GM21447 (cell line): Measurements from ENCODE around the gene MPP7.

Experiments used
- ATAC-seq: cut with Tn5 transposase; IDR thresholded peaks from one replicate; pipeline ENCODE4 v1.9.1; 2021; ENCODE audit not compliant: unreplicated experiment

Gene MPP7

DNA sequence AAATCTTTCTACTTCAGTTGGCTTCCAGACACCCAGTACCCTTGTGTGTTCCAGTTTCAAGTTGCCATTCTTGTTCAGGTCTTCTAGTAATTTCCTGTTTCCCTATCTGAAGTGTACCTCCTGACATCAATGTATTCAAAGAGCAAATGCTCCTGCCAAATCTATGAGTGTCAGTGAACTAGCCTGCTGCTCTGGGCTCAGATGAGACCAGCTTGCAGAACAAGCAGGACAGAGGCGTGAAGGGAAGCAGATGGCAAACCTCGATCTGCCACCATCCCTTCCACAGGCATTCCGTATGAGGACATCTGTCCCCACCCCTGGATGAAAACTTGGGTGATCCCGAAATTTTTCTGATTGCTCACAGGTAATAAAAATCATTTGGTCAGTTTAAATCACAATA, 4.4 kb upstream of the MPP7 start:
- ATAC-seq: no peak

DNA sequence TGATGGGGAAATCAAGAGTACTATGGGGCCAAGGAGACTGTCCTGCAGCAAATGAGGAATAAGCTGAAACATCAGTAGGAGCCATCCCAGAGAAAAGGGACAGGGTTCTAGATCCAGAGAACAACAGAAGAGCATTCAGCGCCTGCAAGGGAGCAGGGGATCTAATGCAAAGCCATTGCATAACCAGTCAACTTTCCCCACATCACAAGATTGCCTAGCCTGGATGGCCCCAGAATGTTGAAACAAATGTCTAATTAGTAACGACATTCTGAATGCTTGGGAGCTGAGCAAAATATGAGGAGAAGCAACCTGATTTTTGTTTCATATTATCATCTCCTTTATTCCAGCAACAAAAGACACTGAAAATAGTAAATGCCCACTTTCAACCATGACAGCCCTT, 2.7 kb upstream of the MPP7 start:
- ATAC-seq: no peak

DNA sequence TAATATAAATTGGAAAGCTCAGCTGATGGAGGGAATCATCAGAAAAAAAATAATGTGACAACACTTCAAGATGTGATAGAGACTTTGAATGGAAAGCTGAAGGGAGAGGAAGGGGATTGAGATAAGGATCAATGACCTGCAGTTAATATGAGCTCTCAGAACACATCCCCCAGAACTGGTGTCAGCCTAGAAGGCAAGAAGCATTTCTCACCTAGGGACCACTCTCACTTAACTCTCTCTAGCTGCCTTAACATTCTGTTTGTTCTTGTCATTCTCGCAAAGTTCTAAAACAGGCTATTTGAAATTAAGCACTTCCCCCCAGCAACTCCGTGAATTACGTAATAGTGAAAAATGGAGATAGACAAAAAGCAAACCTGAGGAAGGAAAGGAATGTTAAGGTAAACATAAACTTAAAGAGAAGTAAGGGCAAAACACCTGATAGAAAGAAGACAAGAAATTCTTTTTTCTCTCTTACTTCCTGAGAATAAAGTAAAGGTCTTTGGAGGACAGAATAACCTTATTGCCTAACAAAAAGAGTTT, 1.2 kb upstream of the MPP7 start:
- no peak for ATAC-seq

DNA sequence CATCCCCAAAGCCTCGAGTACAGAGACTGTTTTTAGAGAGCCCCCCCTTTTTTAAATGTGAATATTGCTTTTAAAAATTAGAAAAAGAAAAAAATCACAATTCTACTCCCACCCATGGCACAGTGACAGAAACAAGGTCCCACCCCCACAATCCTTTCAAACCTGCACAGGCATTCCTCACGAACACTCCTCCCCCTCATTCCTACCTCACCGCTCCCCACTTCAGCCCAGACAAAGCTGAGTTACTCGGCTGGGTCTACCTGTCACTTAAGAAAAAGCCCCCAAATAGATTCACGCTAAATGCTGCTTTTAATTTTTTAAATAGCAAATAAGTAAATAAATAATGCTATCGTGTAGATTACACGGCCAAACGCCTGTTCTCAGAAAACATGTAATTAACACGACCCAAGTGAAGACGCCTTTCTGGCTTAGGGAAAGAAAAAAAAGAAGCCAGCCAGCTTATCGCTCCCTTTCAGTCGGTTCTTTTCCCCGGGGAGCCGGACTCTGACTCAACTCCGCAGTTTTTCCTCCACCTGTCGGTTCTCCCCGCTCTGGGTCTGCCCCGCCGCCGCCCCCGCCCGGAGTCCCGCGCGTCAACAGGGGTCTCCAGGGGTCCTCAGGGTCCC, 739 bp downstream of the MPP7 start:
- ATAC-seq: no peak

DNA sequence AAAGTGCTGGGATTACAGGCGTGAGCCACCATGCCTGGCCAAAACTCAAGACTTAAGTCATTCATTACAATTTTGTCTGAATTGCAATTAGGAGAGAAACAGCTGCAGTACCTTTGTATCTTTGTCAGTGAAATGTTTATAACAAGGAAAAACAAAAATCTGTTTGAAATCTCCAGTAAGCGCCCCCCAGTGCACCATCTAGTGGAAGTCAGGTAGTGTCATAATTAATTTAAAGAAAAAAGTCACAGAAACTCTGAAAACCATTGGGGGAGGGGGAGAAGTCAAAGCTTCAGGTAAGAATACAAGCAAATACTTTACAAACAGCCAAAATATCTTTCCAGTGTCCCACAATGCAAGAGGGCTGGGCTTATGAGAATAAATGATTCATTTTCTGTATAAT, 2.8 kb downstream of the MPP7 start:
- ATAC-seq: no peak

DNA sequence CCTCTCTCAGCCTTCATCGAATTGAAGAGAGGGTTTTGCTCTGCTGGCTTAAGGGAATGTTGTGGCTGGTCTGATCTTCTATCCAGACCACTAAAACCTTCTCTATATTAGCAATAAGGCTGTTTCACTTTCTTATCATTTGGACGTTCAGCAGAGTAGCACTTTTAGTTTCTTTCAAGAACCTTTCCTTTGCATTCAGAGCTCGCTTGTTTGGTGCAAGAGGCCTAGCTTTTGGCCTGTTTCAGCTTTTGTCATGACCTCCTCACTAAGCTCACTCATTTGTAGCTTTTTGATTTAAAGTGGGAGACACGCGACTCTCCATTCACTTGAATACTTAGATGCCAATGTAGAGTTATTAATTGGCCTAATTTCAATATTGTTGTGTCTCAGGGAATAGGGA, 3.9 kb downstream of the MPP7 start:
- ATAC-seq: no peak

DNA sequence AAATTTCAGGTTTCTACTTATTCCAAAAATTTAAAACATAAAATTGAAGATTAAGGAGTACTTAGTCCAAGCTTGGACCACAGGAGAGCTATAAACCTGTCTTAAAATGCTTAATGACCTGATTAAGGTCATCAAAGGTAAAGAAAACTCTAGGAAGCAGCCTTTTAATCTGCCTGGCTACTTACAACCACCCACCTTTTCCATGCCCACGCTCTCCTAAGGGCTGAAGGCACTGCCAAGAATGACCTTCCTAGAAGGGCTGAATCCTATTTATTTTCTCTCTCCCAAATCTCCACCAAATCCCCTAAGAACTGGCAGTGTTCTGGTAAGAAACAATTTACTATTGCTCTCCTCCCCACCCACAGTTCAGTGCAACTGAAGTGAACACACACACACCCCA, 6.8 kb downstream of the MPP7 start:
- ATAC-seq: no peak

DNA sequence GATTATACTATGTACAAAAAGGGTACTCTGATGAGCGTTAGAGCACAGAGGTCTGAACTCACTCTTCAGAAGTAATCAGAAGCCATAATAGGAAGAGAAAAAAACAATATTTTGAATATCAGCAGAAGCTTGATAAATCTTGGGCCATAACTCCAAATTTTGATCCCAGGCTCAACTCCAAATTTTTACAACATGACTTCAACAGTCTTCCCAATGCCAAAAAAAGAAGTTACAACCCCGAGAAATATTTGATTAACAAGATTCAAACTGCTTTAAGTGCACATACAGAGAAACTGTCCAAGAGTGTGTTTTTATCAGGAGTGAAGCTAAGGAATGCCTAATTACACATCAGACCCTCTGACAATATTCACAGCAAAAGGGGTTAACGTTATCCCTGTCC, 7.5 kb downstream of the MPP7 start:
- no peak for ATAC-seq

DNA sequence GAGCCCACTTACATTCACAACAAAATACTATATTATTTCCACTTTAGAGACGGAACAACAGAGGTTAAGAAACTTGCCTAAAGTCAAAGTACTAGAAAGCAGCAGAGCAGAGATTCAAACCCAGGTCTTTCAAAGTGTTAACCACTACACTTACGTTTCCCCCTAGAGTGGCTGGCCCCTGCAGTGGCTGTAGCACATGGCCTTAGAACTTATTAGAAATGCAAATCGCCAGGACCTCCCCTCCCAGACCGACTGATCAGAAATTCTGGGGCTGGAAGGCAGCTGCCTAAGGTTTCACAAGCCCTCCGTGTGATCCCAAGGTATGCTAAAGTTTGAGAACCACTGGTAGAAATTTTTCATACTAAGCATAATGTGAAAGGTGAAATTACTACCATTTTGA, 8.1 kb downstream of the MPP7 start:
- ATAC-seq: no peak

DNA sequence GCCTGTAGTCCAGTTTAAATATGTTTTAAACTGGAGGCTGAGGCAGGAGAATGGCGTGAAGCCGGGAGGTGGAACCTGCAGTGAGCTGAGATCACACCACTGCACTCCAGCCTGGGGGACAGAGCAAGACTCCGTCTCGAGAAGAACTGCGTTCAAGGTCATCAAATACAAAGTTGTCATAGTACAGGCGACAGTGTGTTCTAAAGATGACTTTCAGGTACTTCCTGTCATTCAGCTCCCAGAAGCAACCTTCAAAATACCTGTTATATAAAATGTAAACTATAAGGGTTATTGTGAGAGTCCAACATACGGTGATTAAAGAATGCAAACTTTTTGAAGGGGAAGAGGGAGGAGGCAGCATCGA, 8.7 kb downstream of the MPP7 start:
- no peak for ATAC-seq

DNA sequence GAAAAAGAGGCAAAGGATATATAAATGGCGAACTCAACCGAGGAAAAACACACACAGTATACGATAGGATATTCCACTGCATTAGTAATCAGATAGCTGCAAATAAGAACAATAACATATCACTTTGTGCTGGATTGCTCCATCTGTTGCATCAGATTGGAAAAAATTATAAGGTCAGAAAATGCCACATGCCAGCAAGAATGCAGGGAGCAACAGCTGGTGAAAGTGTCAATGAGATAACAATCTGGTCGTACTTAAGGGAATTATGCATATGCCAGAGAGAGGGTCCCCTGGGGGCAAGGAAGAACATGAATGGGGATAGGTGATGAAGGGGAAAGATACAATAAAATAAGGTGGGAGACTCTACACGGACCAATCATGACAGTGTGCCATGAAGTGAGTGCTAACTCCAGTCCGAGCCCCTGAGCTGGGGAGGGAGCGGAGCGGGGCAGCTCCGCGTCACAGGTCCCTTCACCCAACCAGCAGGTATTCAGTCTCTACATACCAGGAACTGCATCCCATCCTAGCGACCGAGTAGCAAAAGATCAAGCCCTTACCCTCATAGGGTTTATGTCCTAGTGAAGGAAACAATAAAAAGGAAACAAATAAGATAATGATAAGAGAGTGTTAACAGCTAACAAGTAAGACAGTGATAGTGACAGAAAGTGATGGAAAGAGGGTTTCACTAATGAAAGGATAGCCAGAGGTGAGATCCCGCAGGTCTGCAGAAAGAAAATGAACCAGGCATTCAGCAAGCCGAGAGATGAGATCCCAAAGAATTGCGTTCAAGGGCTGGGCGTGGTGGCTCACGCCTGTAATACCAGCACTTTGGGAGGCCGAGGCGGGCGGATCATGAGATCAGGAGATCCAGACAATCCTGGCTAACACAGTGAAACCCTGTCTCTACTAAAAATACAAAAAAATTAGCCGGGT, 9.4 kb downstream of the MPP7 start:
- ATAC-seq: no peak

DNA sequence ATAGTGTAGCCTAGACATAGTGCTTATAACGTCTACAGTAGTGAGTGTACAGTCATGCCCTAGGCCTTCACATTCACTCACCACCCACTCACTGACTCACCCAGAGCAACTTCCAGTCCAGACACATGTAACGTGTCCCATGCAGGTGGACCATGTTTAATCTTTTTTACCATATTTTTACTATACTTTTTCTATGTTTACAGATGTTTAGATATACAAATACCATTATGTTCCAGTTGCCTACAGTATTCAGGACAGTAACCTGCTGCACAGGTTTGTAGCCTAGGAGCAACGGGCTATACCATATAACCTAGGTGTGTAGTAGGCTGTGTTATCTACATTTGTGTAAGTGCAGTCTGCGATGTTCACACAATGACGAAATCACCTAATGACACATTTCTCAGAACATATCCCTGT, 11.0 kb downstream of the MPP7 start:
- ATAC-seq: no peak

DNA sequence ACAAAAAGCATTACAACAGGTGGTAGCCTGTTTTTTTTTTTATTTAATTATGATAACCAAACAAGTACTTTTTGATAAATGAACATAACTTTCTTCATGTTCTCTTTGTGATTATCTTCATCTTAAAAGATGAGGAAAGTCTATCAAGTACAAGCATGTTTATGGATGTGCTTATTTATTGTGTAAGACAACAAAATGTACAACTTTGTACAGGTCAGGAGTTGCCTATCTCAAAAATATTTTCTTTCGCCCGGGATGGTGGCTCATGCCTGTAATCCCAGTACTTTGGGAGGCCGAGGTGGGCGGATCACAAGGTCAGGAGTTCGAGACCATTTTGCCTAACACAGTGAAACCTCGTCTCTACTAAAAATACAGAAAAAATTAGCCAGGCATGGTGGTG, 17.0 kb downstream of the MPP7 start:
- no peak for ATAC-seq

DNA sequence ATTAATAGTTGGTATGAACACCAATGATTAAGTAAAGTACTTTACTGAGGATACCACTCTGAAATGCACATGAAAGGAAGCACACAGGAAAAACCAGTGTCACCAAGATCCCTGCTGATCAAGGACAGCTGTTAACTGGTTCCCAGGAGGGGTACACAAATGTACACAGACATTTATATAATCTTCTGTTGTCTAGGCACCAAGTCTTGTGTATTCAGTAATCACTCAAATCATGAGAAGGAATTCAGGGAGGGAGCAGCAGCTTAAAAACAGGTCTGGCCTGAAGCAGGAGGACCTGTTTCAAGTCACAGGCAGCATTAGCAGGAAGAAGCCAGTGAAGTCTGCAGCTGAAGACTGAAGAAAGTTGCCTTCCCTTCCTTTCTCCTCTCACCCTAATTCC, 18.7 kb downstream of the MPP7 start:
- ATAC-seq: no peak

DNA sequence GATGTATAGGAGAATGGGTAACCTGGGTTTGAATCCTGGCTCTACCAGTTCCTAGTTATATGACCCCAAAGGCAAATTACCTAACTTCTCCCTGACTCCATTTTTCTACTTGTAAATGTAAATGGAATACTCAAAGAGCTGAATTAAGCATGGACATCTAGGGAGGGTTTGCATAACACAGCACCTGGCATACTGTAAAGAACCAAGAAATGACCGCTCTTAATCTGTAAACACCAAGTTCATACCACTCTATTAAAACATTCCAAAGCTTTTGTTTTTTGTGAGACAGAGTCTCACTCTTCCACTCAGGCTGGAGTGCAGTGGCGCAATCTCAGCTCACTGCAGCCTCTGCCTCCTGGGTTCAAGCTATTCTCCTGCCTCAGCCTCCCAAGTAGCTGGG, 19.6 kb downstream of the MPP7 start:
- no peak for ATAC-seq

DNA sequence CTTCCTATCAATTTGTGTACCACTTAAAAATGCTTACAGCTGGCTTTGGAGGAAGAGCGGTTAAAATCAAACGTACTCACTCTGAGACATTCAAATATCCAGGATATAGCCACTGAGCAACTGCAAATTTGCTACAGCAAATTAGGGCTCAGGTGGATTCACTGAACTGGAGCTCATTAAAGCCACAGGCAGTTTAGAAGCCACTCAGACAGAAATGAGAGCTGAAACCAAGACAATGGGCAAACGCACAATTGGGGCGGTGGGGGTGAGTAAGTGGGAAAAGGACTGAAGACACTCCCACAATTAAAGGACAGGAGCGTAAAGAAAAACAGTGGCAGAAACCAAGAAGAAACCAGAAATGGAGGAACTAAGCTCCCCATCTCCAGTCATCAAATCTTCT, 20.5 kb downstream of the MPP7 start:
- no peak for ATAC-seq

DNA sequence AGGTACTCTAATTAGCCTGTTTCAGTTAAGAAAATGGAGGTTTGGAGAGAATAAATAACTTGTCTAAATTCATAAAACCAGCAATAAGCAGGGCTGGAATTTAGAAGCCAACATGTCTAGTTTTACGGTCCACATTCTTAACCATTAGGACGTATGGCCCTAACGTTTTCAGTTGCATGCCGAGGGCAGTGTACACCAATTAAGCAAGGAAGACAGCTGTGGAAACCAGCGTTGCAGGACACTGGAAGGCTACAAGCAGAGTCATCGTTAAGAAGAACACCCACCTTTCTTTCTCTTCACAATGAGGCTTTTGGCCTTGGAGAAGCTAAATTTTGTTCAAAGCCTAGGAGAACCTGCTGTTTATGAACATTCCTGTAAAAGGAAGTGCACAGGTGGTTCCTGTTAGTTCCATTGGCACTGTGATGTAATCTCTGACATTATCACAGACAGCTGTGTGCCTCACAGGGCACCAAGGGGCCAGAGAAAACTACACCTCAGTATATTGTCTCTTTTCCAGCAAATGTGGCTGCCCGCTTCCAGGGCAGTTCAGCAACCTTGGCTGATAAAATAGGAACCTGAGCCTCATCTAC, 21.0 kb downstream of the MPP7 start:
- no peak for ATAC-seq

DNA sequence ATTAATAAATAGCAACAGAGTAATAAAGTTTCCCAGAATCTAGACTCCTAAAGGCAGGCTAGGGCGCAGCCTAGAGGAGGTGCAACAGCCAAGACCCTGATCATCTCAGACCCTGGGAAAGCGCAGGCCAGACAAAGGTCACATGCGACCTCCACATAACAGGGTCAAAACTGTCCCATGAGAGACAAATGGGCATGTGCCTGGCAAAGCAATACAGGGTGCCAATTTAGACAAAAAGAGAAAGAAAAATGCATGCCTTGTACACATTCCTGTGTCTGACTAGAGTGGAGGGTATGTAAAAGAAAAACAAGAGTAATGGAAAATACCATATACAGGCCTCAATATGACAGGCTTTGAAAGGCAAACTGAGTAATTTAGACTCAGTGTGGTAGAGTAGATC, 22.2 kb downstream of the MPP7 start:
- no peak for ATAC-seq

DNA sequence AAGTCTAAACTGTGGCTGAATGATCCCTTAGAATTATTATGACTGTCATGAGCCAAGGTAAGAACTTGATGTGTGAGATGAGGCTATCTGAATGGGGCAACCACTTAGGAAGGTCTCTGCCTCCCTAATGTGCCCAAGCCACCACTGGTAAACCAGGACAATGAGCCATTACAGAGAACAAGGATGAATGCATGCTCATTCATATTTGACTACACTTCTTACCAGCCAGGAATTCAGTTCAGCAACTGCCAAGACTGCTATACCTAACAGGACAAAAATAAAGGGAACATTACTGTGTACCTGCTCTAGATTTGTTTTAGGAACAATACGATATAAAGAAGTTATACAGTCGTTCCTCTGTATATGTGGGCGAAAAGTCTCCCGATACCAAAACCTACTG, 23.0 kb downstream of the MPP7 start:
- ATAC-seq: no peak

DNA sequence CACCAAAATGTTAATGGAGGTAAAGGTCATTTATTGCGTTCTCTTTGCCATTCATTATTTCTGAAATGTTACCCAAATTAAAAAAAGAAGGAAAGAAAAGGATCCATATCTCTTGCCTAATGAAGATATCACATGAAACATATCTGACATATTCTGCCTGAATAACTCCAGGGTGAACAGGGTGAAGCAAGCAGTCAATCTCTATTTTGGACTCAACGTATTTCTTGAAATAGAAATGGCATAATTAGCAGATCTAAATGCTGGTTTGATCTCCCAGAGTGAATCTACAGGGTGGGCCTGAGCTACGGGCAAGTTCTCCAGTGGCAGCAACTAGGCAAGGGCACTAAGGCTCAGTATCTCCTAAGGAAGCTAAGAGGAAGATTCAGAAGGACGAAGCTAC, 24.0 kb downstream of the MPP7 start:
- no peak for ATAC-seq

DNA sequence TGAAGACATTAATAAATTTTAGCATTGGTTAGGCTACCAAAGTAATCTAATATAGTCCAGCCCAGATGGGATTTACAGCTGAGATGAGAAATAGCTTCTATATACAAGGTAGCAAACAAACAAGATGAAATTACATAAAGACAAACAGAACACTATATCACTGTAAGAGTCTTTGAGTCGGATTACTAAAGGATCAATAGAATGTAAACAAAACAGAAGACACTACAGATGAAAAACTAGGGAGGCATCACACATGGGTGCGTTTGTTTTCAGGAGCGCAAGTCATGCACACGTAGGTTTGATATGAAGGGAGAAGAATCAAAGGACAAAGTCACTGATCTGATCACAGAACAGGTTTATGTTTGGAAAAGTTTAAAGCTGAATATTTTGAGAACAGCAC, 26.5 kb downstream of the MPP7 start:
- no peak for ATAC-seq

DNA sequence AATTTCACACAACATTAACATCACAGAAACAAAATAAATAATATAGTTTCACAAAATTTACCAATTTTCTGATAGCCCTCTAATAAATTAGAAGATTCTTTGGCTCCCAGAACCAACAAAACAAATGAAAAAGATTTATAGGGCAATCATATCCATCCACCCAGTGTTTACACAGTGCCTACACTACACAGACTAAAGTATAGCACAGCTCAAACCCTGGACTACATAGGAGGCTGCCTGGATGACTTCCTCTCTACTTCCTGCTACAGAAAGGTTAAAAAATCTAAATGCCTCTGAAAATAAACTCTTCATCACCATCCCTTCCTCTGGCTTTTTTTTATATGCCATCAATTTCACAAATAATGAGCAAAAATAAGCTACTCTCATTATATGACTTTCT, 28.4 kb downstream of the MPP7 start:
- ATAC-seq: no peak
